Vagina (tissue), 2 donors: ENCODE results near the gene ZNF160. TPM values are rescaled to one million over a fixed set of nuclear protein-coding genes. Genes with fewer than 3 reads are reported as not detected.
A peak's percentile ranks its signal among the peaks of the same experiment; 100 is the strongest.

Experiments used
- DNase-seq, 2 donors: peaks; one replicate each; pipeline ENCODE4 v3.0.0-alpha.2; 2017; ENCODE audit errors: extremely low spot score in 2 of 2
- H3K27ac ChIP-seq: fragments of 200-600 bp; sonication (generic); one replicate; pipeline ENCODE4 v1.5.1; 2019
- H3K27me3 ChIP-seq: fragments of 200-600 bp; sonication (generic); one replicate; pipeline ENCODE4 v1.5.1; 2019
- H3K36me3 ChIP-seq, 2 donors: fragments of 200-600 bp; sonication (generic); one replicate each; pipeline ENCODE4 v1.5.1; 2017 to 2019
- H3K4me1 ChIP-seq: fragments of 200-600 bp; sonication (generic); one replicate; pipeline ENCODE4 v1.5.1; 2019
- H3K4me3 ChIP-seq, 2 donors: fragments of 200-600 bp; sonication (generic); 1 replicate in 1 of 2; 2 replicates in 1 of 2; pipeline ENCODE4 v1.5.1; 2016 to 2019
- H3K9me3 ChIP-seq: fragments of 200-600 bp; sonication (generic); one replicate; pipeline ENCODE4 v1.5.1; 2019
- CTCF ChIP-seq, 3 experiments: fragments of 450-650 bp in 2 of 3; fragments of 200-600 bp in 1 of 3; sonication (generic) in 1 of 3; IDR thresholded peaks; one replicate each; pipeline ENCODE4 v1.5.1; 2017 to 2019; ENCODE audit warnings: antibody characterized with exemption in 3 of 3, mild to moderate bottlenecking in 2 of 3, moderate library complexity in 2 of 3
- POLR2A ChIP-seq, 2 donors: fragments of 450-650 bp; IDR thresholded peaks; one replicate each; pipeline ENCODE4 v1.6.1; 2017; ENCODE audit warnings: antibody characterized with exemption in 2 of 2, mild to moderate bottlenecking in 2 of 2, moderate library complexity in 2 of 2
- POLR2AphosphoS5 ChIP-seq, 2 donors: sonication (generic); formaldehyde crosslinking; IDR thresholded peaks; one replicate each; pipeline ENCODE4 v1.9.0; 2017; ENCODE audit warnings: antibody characterized with exemption in 2 of 2, mild to moderate bottlenecking in 2 of 2, low read depth in 1 of 2; ENCODE audit not compliant: insufficient read depth in 1 of 2
- intact Hi-C: fragments of 100-400 bp; cut with DNase I; formaldehyde crosslinking; loops from one replicate; pipeline ENCODE4 v1.15.1; 2023
- total RNA-seq: library from RNA; depleted of rRNA; stranded (reverse); fragments of >200 nt; gene quantifications from one replicate; pipeline ENCODE4 v1.2.3, GENCODE V29; 2016

Gene ZNF160
- total RNA-seq, 1 donor from 2014 or later = 41.7 TPM

- Histone ChIP-seq H3K9me3 (no peaks in the 10 kb centered on the region), H3K36me3 (peaks cover 3 to 36% of the 10 kb centered on the region in 2 donors), H3K27me3 (no peaks in the 10 kb centered on the region), H3K27ac (no peak overlapping the region), H3K4me3 (no peak overlapping the region), H3K4me1 (no peaks in the 10 kb centered on the region)
- TF ChIP-seq CTCF (IDR thresholded peaks at IDR 0.05) (no peak), POLR2A (IDR thresholded peaks at IDR 0.05) (no peak), POLR2AphosphoS5 (IDR thresholded peaks at IDR 0.05; ENCODE audit: insufficient read depth in 1 of 2, low read depth in 1 of 2) (no peak)
- intact Hi-C loops = no loop called here
- DNase-seq = no peak
Measured at GRCh38 chr19:53079313-53079924, 23.8 kb downstream of the ZNF160 start.

GRCh38 chr19:53078668-53079067 is 24.6 kb downstream of the ZNF160 start:
- DNase-seq = no peak
- Histone ChIP-seq H3K27me3 (no peaks in the 10 kb centered on the region), H3K27ac (no peak overlapping the region), H3K4me3 (no peak overlapping the region), H3K4me1 (no peaks in the 10 kb centered on the region), H3K9me3 (no peaks in the 10 kb centered on the region), H3K36me3 (peaks cover 5 to 38% of the 10 kb centered on the region in 2 donors)
- intact Hi-C loops = no loop called here
- TF ChIP-seq POLR2AphosphoS5 (IDR thresholded peaks at IDR 0.05; ENCODE audit: insufficient read depth in 1 of 2, low read depth in 1 of 2) (no peak), CTCF (IDR thresholded peaks at IDR 0.05) (no peak), POLR2A (IDR thresholded peaks at IDR 0.05) (no peak)

- no peak overlapping the region for H3K27ac ChIP-seq
- H3K4me1 ChIP-seq = no peaks in the 10 kb centered on the region
- no peak for DNase-seq
- intact Hi-C loops = no loop called here
- no peak overlapping the region for H3K4me3 ChIP-seq
- H3K9me3 ChIP-seq = no peaks in the 10 kb centered on the region
- H3K27me3 ChIP-seq = no peaks in the 10 kb centered on the region
- TF ChIP-seq POLR2A (IDR thresholded peaks at IDR 0.05) (no peak), CTCF (IDR thresholded peaks at IDR 0.05) (peak in 1 of 3 experiments; percentile 12), POLR2AphosphoS5 (IDR thresholded peaks at IDR 0.05; ENCODE audit: insufficient read depth in 1 of 2, low read depth in 1 of 2) (no peak)
- H3K36me3 ChIP-seq = peaks cover 8 to 55% of the 10 kb centered on the region in 2 donors
Measured at GRCh38 chr19:53076984-53077383, 26.2 kb downstream of the ZNF160 start.

- Histone ChIP-seq H3K27ac (no peak overlapping the region), H3K4me3 (no peak overlapping the region), H3K27me3 (no peaks in the 10 kb centered on the region), H3K36me3 (peaks cover 3 to 73% of the 10 kb centered on the region in 2 donors), H3K4me1 (no peaks in the 10 kb centered on the region), H3K9me3 (peaks cover 34% of the 10 kb centered on the region)
- no peak for DNase-seq
- TF ChIP-seq POLR2AphosphoS5 (IDR thresholded peaks at IDR 0.05; ENCODE audit: insufficient read depth in 1 of 2, low read depth in 1 of 2) (no peak), CTCF (IDR thresholded peaks at IDR 0.05) (no peak), POLR2A (IDR thresholded peaks at IDR 0.05) (no peak)
- intact Hi-C loops = no loop called here
Measured at GRCh38 chr19:53068834-53069233, 34.4 kb downstream of the ZNF160 start.

- TF ChIP-seq POLR2A (IDR thresholded peaks at IDR 0.05) (no peak), POLR2AphosphoS5 (IDR thresholded peaks at IDR 0.05; ENCODE audit: insufficient read depth in 1 of 2, low read depth in 1 of 2) (no peak), CTCF (IDR thresholded peaks at IDR 0.05) (no peak)
- intact Hi-C loops = no loop called here
- H3K4me3 ChIP-seq = no peak overlapping the region
Measured at GRCh38 chr19:53068199-53068598, 35.0 kb downstream of the ZNF160 start.

More at GRCh38 chr19:53068199-53068598, 35.0 kb downstream of the ZNF160 start:
- Histone ChIP-seq H3K9me3 (peaks cover 34% of the 10 kb centered on the region), H3K27ac (no peak overlapping the region), H3K4me1 (no peaks in the 10 kb centered on the region), H3K36me3 (peaks cover under 1 to 66% of the 10 kb centered on the region in 2 donors), H3K27me3 (no peaks in the 10 kb centered on the region)
- no peak for DNase-seq
